SK-N-SH (cell line): ENCODE results near the gene LIMA1. TPM values are rescaled to one million over a fixed set of nuclear protein-coding genes. Genes with fewer than 3 reads are reported as not detected.
"Not testable (repeated sequence)": the region's sequence is repeated elsewhere in the genome, so short reads cannot be mapped to it uniquely, and the experiment has no call there.

ENCODE experiments used
- CTCF ChIA-PET: fragments of 300-600, 350-600 bp; formaldehyde crosslinking; extraction: SDS; loops from one replicate; lab custom pipeline; 2021; lab: Yijun Ruan, JAX
- POLR2A ChIA-PET: fragments of 350-600 bp; sonication (Branson Sonifier 250); formaldehyde crosslinking; extraction: SDS; loops from one replicate; lab custom pipeline; 2020; ENCODE audit warnings: antibody characterized with exemption, inconsistent platforms; lab: Yijun Ruan, JAX
- DNase-seq: peaks from one replicate; pipeline ENCODE4 v3.0.0; 2012
- H2AFZ ChIP-seq: fragments of 200-600 bp; sonication (generic); 2 replicates; pipeline ENCODE4 v1.8.1; 2016; ENCODE audit warnings: antibody characterized with exemption, mild to moderate bottlenecking, low read depth
- H3F3A ChIP-seq: fragments of 200-600 bp; sonication (generic); replicated peaks from 2 replicates; pipeline ENCODE3; 2016; ENCODE audit warnings: antibody characterized with exemption, mild to moderate bottlenecking; ENCODE audit not compliant: insufficient read depth
- H3K27ac ChIP-seq, 2 experiments: fragments of 200-500 bp in 1 of 2; fragments of 200-600 bp in 1 of 2; sonication (Bioruptor generic) in 1 of 2; sonication (generic), shearing (Covaris generic) in 1 of 2; 2 replicates each; pipeline versions ENCODE4 v1.5.1 to v1.6.1; 2014 to 2016; ENCODE audit warnings: low read depth in 2 of 2, inconsistent platforms in 1 of 2, low read length in 1 of 2, mild to moderate bottlenecking in 1 of 2, mixed read lengths in 1 of 2
- H3K27me3 ChIP-seq: fragments of 200-600 bp; sonication (generic), shearing (Covaris generic); 2 replicates; pipeline ENCODE4 v1.6.1; 2016; ENCODE audit warnings: mixed run types; ENCODE audit not compliant: insufficient read depth
- H3K36me3 ChIP-seq, 2 experiments: fragments of 200-500 bp in 1 of 2; fragments of 200-600 bp in 1 of 2; sonication (Bioruptor generic) in 1 of 2; sonication (generic) in 1 of 2; replicated peaks in 1 of 2; 2 replicates each; pipeline versions ENCODE3 to v1.5.1; 2014 to 2016; ENCODE audit warnings: low read length in 1 of 2, mild to moderate bottlenecking in 1 of 2; ENCODE audit not compliant: insufficient read depth in 2 of 2, control insufficient read depth in 1 of 2
- H3K4me1 ChIP-seq, 2 experiments: fragments of 200-500 bp in 1 of 2; fragments of 200-600 bp in 1 of 2; sonication (Bioruptor generic) in 1 of 2; sonication (generic), shearing (Covaris generic) in 1 of 2; 2 replicates each; pipeline versions ENCODE4 v1.5.1 to v1.6.1; 2014 to 2016; ENCODE audit warnings: low read depth in 1 of 2, low read length in 1 of 2, mixed run types in 1 of 2; ENCODE audit not compliant: insufficient read depth in 2 of 2, control insufficient read depth in 1 of 2
- H3K4me2 ChIP-seq: fragments of 200-600 bp; sonication (generic), shearing (Covaris generic); 2 replicates; pipeline ENCODE4 v1.6.1; 2017; ENCODE audit warnings: mixed run types
- H3K4me3 ChIP-seq, 2 experiments: fragments of 200-500 bp in 1 of 2; fragments of 200-600 bp in 1 of 2; sonication (Bioruptor generic) in 1 of 2; sonication (generic), shearing (Covaris generic) in 1 of 2; 2 replicates each; pipeline versions ENCODE4 v1.5.1 to v1.8.1; 2014 to 2016; ENCODE audit warnings: low read depth in 2 of 2, inconsistent platforms in 1 of 2, low read length in 1 of 2, mild to moderate bottlenecking in 1 of 2, mixed read lengths in 1 of 2, moderate library complexity in 1 of 2
- H3K79me2 ChIP-seq: fragments of 200-600 bp; sonication (generic); 2 replicates; pipeline ENCODE4 v1.8.1; 2017; ENCODE audit warnings: mild to moderate bottlenecking; ENCODE audit not compliant: insufficient read depth
- H3K9ac ChIP-seq: fragments of 200-600 bp; sonication (generic); 2 replicates; pipeline ENCODE4 v1.6.1; 2017; ENCODE audit warnings: mixed run types
- H3K9me2 ChIP-seq: fragments of 200-600 bp; sonication (generic); 2 replicates; pipeline ENCODE4 v1.6.1; 2017; ENCODE audit warnings: mixed run types
- H3K9me3 ChIP-seq: fragments of 200-600 bp; sonication (generic); 2 replicates; pipeline ENCODE4 v1.6.1; 2017; ENCODE audit warnings: mixed run types, mild to moderate bottlenecking, moderate library complexity
- H4K20me1 ChIP-seq: fragments of 200-600 bp; sonication (generic); 2 replicates; pipeline ENCODE4 v1.6.1; 2017; ENCODE audit warnings: mild to moderate bottlenecking, mixed run types; ENCODE audit not compliant: insufficient read depth
- CHD2 ChIP-seq: fragments of 150-350 bp; IDR thresholded peaks from 2 replicates; pipeline ENCODE4 v1.6.1; 2018; ENCODE audit warnings: low read length; ENCODE audit not compliant: partially characterized antibody
- CTCF ChIP-seq: fragments of 200-600 bp; sonication (generic); IDR thresholded peaks from 2 replicates; pipeline ENCODE4 v1.6.1; 2017; ENCODE audit warnings: antibody characterized with exemption, mild to moderate bottlenecking, moderate library complexity
- EP300 ChIP-seq, 2 experiments: IDR thresholded peaks; 2 replicates each; pipeline versions ENCODE4 v1.4.0 to v1.6.1; 2012; ENCODE audit warnings: borderline replicate concordance in 1 of 2, low read depth in 1 of 2, low read length in 1 of 2
- EZH2phosphoT487 ChIP-seq: fragments of 200-600 bp; sonication (generic); IDR thresholded peaks from 2 replicates; pipeline ENCODE4 v1.6.1; 2017; ENCODE audit warnings: low read depth, mixed run types, mild to moderate bottlenecking, antibody characterized with exemption, moderate library complexity, borderline replicate concordance
- FOXJ3 ChIP-seq: sonication (generic); formaldehyde crosslinking; IDR thresholded peaks from 2 replicates; pipeline ENCODE4 v1.5.1; 2020; ENCODE audit warnings: mild to moderate bottlenecking, missing genetic modification reagents
- FOXM1 ChIP-seq: IDR thresholded peaks from 2 replicates; pipeline ENCODE4 v1.4.0; 2012; ENCODE audit warnings: low read depth, mild to moderate bottlenecking
- JUND ChIP-seq: IDR thresholded peaks from 2 replicates; pipeline ENCODE4 v1.4.0; 2012
- MAX ChIP-seq: IDR thresholded peaks from 2 replicates; pipeline ENCODE4 v1.4.0; 2012; ENCODE audit warnings: low read depth
- NFIC ChIP-seq: IDR thresholded peaks from 2 replicates; pipeline ENCODE4 v1.4.0; 2012; ENCODE audit warnings: borderline replicate concordance
- NRF1 ChIP-seq: IDR thresholded peaks from 2 replicates; pipeline ENCODE4 v1.6.1; 2012; ENCODE audit warnings: low read depth, mild to moderate bottlenecking, low read length
- POLR2AphosphoS5 ChIP-seq: IDR thresholded peaks from 2 replicates; pipeline ENCODE4 v1.6.1; 2012; ENCODE audit warnings: low read depth, low read length
- RAD21 ChIP-seq: IDR thresholded peaks from 2 replicates; pipeline ENCODE4 v1.6.1; 2012; ENCODE audit warnings: mild to moderate bottlenecking, low read length
- TAF1 ChIP-seq: IDR thresholded peaks from 2 replicates; pipeline ENCODE4 v1.6.1; 2012; ENCODE audit warnings: low read depth, mild to moderate bottlenecking, low read length, moderate library complexity, borderline replicate concordance
- USF2 ChIP-seq: fragments of 150-350 bp; IDR thresholded peaks from 2 replicates; pipeline ENCODE4 v1.6.1; 2017; ENCODE audit warnings: antibody characterized with exemption, low read length, low read depth, borderline replicate concordance
- YY1 ChIP-seq: IDR thresholded peaks from 2 replicates; pipeline ENCODE4 v1.4.0; 2012; ENCODE audit warnings: low read depth, mild to moderate bottlenecking
- WGBS: methylation state at CpG from one replicate; pipeline ENCODE4 v1.1.6; 2017; ENCODE audit warnings: low lambda C conversion rate; 5-methylcytosine and 5-hydroxymethylcytosine counted together
- polyA plus RNA-seq, 3 experiments: library from polyadenylated mRNA; depleted of rRNA; stranded (reverse); fragments of >200 nt; gene quantifications; 2 replicates each; pipeline ENCODE4 v1.2.3, GENCODE V29; 2012
- TF ChIP-seq, protein P1 (sequence below): fragments of 150-350 bp; IDR thresholded peaks from 2 replicates; pipeline ENCODE4 v1.6.1; 2016; ENCODE audit warnings: mild to moderate bottlenecking, low read depth, low read length

Gene LIMA1
- polyA plus RNA-seq, 1 of the 3 experiments (the other 2 are of a cell fraction), result 96.6 TPM

DNA sequence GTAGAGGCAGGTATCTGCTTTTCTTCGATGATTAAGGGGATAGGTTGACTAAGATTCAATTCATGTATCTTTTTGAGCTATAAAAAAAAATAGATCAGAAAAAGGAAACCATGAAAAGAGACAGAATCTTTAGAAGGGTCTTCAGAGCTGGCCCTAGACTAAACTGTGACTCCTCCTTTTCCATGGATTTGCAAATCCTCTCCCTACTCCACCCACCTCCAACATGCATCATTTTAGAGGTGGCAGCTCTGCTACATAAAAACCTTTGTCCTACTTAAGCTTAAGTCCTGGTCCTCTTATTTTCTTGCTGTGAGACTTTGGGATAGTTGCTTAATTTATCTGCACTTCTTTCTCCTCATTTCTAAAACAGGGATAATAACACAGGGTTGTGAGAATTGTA, 48.4 kb upstream of the LIMA1 start (continued):
- no peak for TF ChIP-seq CHD2

DNA sequence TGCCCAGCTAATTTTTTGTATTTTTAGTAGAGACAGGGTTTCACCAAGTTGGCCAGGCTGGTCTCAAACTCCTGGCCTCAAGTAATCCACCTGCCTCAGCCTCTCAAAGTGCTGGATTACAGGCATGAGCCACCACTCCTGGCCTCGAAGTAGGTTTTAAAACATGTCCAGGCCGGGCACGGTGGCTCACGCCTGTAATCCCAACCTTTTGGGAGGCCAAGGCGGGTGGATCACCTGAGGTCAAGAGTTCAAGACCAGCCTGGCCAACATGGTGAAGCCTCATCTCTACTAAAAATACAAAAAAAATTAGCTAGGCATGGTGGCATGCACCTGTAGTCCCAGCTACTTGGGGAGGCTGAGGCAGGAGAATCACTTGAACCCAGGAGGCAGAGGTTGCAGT, 45.3 kb upstream of the LIMA1 start:
- H3K79me2 ChIP-seq, POLR2A ChIA-PET, H3K4me3 ChIP-seq, H4K20me1 ChIP-seq, DNase-seq, H3K36me3 ChIP-seq, H3K9ac ChIP-seq, H3K4me1 ChIP-seq, H2AFZ ChIP-seq, H3K9me3 ChIP-seq, H3F3A ChIP-seq, H3K27me3 ChIP-seq, H3K9me2 ChIP-seq, H3K4me2 ChIP-seq, H3K27ac ChIP-seq: not testable (repeated sequence)
- 86% methylated on average over 5 of the region's 5 CpGs for WGBS
- CTCF ChIA-PET, result interaction anchor here (0.9 kb wide), 1 partner anchor 14 kb away, joined by 3 read pairs; no protein-coding TSS in a partner anchor

DNA sequence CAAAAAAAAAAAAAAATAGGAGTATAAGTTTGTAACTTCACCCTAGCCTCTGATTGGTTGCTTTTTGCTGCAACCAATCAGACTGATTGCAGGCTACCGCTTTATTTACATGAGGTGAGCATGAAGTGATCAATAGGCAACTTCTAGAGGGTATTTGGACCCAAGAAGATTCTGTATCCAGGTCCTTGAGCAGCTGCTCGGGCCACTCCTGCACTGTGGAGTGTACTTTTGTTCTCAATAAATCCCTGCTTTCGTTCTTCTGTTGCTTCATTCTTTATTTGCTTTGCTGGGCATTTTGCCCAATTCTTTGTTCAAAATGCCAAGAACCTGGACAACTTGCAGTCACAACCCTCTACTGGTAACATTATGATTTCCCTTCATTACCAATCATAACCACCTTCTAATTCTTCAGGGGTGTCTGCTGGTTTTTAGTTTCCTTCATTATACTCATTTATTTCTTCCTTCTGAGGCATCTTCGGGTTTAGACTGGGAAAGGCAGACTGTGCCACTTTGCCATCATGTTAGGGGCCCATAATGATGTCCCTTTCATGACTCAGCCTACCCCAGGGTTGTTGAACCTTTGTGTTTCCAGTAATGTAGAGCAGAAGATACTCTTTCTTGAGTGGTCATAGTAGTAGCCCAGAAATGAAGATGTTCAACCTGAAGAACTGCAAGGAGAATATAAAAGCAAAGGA, 43.4 kb upstream of the LIMA1 start:
- 63% methylated on average over 4 of the region's 4 CpGs for WGBS
- peaks cover 6% of the 10 kb centered on the region for H3F3A ChIP-seq
- peak; percentile 36; the same call in 1 of the 2 replicates for TF ChIP-seq NFIC
- TF ChIP-seq FOXM1, result no peak
- no peaks in the 10 kb centered on the region for H3K79me2 ChIP-seq
- peaks cover 0 to 8% of the 10 kb centered on the region in 2 experiments; a peak in 1 of 4 replicates for H3K4me1 ChIP-seq
- POLR2A ChIA-PET, result no interaction called here
- no peaks in the 10 kb centered on the region for H3K27me3 ChIP-seq
- no peak overlapping the region for H3K9ac ChIP-seq
- no peaks in the 10 kb centered on the region for H4K20me1 ChIP-seq
- CTCF ChIA-PET, result interaction anchor here (1.2 kb wide), 1 partner anchor 216 kb away, joined by 3 read pairs; no protein-coding TSS in a partner anchor
- no peaks in the 10 kb centered on the region for H3K9me2 ChIP-seq
- H3K36me3 ChIP-seq, result no peaks in the 10 kb centered on the region
- DNase-seq, result no peak
- H3K4me3 ChIP-seq, result no peak overlapping the region
- H2AFZ ChIP-seq, result peak overlapping the region; percentile 45
- H3K27ac ChIP-seq, result no peak overlapping the region
- no peaks in the 10 kb centered on the region for H3K9me3 ChIP-seq
- no peak overlapping the region for H3K4me2 ChIP-seq

DNA sequence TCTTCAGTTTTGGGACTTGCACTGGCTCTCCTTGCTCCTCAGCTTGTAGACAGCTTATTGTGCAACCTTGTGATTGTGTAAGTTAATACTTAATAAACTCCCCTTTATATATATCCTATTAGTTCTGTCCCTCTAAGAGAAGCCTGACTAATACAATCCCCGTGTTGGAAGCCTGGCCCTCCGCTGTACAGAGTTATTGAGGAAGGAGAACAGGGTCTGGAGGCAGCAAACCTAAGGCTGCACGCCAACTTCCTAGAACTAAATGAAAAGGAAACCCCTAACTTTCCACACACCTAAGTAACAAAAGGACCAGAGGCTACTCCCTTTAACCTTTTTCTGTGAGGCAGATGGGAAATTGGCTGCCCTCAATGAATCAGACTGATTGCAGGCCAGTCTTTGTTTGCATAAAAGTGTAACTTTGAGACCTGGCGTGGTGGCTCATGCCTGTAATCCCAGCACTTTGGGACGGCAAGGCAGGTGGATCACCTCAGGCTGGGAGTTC, 42.6 kb upstream of the LIMA1 start:
- ChIA-PET POLR2A (no interaction called here), CTCF (no interaction called here)
- H3K27ac ChIP-seq, result no peak overlapping the region
- no peak for DNase-seq
- H2AFZ ChIP-seq, result 0 out of 2 replicates have a peak overlapping the region, but pooled peaks have one; percentile 45
- no peaks in the 10 kb centered on the region for H3K36me3 ChIP-seq
- no peaks in the 10 kb centered on the region for H3K27me3 ChIP-seq
- no peaks in the 10 kb centered on the region for H3K9me2 ChIP-seq
- no peaks in the 10 kb centered on the region for H4K20me1 ChIP-seq
- H3K4me2 ChIP-seq, result no peak overlapping the region
- 85% methylated on average over 5 of the region's 5 CpGs for whole genome bisulfite sequencing
- H3K9ac ChIP-seq, result no peak overlapping the region
- peaks cover 0 to 8% of the 10 kb centered on the region in 2 experiments; a peak in 1 of 4 replicates for H3K4me1 ChIP-seq
- H3K9me3 ChIP-seq, result no peaks in the 10 kb centered on the region
- no peak overlapping the region for H3K4me3 ChIP-seq
- H3F3A ChIP-seq, result peaks cover 6% of the 10 kb centered on the region
- no peaks in the 10 kb centered on the region for H3K79me2 ChIP-seq
- no peak for TF ChIP-seq FOXJ3 (CRISPR knock-in tag)
- no peak for TF ChIP-seq EZH2phosphoT487
- TF ChIP-seq RAD21, result no peak
- TF ChIP-seq, protein P1, sequence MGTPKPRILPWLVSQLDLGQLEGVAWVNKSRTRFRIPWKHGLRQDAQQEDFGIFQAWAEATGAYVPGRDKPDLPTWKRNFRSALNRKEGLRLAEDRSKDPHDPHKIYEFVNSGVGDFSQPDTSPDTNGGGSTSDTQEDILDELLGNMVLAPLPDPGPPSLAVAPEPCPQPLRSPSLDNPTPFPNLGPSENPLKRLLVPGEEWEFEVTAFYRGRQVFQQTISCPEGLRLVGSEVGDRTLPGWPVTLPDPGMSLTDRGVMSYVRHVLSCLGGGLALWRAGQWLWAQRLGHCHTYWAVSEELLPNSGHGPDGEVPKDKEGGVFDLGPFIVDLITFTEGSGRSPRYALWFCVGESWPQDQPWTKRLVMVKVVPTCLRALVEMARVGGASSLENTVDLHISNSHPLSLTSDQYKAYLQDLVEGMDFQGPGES, result no peak
- no peak for TF ChIP-seq EP300 (IDR thresholded peaks at IDR 0.05; ENCODE audit: borderline replicate concordance in 1 of 2, low read depth in 1 of 2, low read length in 1 of 2)
- no peak for TF ChIP-seq YY1
- no peak for TF ChIP-seq USF2
- no peak for TF ChIP-seq TAF1
- TF ChIP-seq MAX, result no peak
- TF ChIP-seq CTCF, result no peak
- no peak for TF ChIP-seq POLR2AphosphoS5
- no peak for TF ChIP-seq NRF1
- TF ChIP-seq JUND, result no peak
